DND-41 (cell line): Measurements from ENCODE around the gene NMRAL1.

ENCODE experiments used
- CTCF ChIP-seq: IDR thresholded peaks from 2 replicates; pipeline ENCODE4 v1.5.1; 2012; ENCODE audit warnings: borderline replicate concordance, low read length, moderate library complexity, mild to moderate bottlenecking; ENCODE audit not compliant: poor library complexity, severe bottlenecking; ENCODE audit errors: extremely low read depth
- EZH2 ChIP-seq: IDR thresholded peaks from 3 replicates; pipeline ENCODE4 v1.6.1; 2012; ENCODE audit warnings: borderline replicate concordance, low read depth, mild to moderate bottlenecking, moderate library complexity, low read length, inconsistent platforms; ENCODE audit not compliant: severe bottlenecking

GRCh38 chr16:4495766-4496165 lies 21.3 kb upstream of the NMRAL1 start:
- TF ChIP-seq CTCF = no peak
- no peak for TF ChIP-seq EZH2
